Natural killer cell (primary cell): ENCODE measurements around the gene FERMT1. TPM values are rescaled to one million over a fixed set of nuclear protein-coding genes. Genes with fewer than 3 reads are reported as not detected.

ENCODE experiments used
- ATAC-seq, 3 donors: fragments of 150-1000 bp in 2 of 3; fragments of 200-7000 bp in 1 of 3; cut with Tn5 transposase; 1 replicate in 1 of 3; 2 replicates in 2 of 3; pipeline ENCODE4 v1.10.0; 2021; ENCODE audit warnings: mild to moderate bottlenecking in 2 of 3, moderate library complexity in 2 of 3
- DNase-seq, 2 donors: peaks; one replicate each; pipeline versions ENCODE4 v3.0.0 to v3.0.0-alpha.2; 2013 to 2021; ENCODE audit warnings: mixed read lengths in 1 of 2
- H3K27ac ChIP-seq: one replicate; pipeline ENCODE4 v1.5.1; 2013; ENCODE audit warnings: mild to moderate bottlenecking, low read length
- H3K27me3 ChIP-seq: one replicate; pipeline ENCODE4 v1.6.1; 2013; ENCODE audit warnings: low read length; ENCODE audit not compliant: control insufficient read depth, insufficient read depth
- H3K36me3 ChIP-seq: one replicate; pipeline ENCODE4 v1.6.1; 2013; ENCODE audit warnings: low read length; ENCODE audit not compliant: control insufficient read depth, insufficient read depth
- H3K4me1 ChIP-seq: one replicate; pipeline ENCODE4 v1.6.1; 2013; ENCODE audit warnings: low read length; ENCODE audit not compliant: control insufficient read depth, insufficient read depth
- H3K4me3 ChIP-seq: one replicate; pipeline ENCODE4 v1.5.1; 2013; ENCODE audit warnings: low read length
- H3K9me3 ChIP-seq: one replicate; pipeline ENCODE4 v1.6.1; 2013; ENCODE audit warnings: low read length; ENCODE audit not compliant: control insufficient read depth, insufficient read depth
- H3K27ac Mint-ChIP-seq, 2 donors: one replicate each; pipeline ENCODE4 v1.8.0; 2022; ENCODE audit warnings: mild to moderate bottlenecking in 2 of 2, mixed read lengths in 2 of 2, moderate library complexity in 1 of 2
- H3K27me3 Mint-ChIP-seq, 2 donors: one replicate each; pipeline ENCODE4 v1.8.0; 2022; ENCODE audit warnings: low read depth in 2 of 2, mixed read lengths in 2 of 2
- H3K36me3 Mint-ChIP-seq: one replicate; pipeline ENCODE4 v1.8.0; 2022; ENCODE audit warnings: mixed read lengths
- H3K4me1 Mint-ChIP-seq, 2 donors: one replicate each; pipeline ENCODE4 v1.8.0; 2022; ENCODE audit warnings: mixed read lengths in 2 of 2
- H3K4me3 Mint-ChIP-seq: one replicate; pipeline ENCODE4 v1.8.0; 2022; ENCODE audit warnings: mild to moderate bottlenecking, moderate library complexity, mixed read lengths
- H3K9me3 Mint-ChIP-seq, 2 donors: one replicate each; pipeline ENCODE4 v1.8.0; 2022; ENCODE audit warnings: mixed read lengths in 2 of 2
- CTCF ChIP-seq: fragments of 200-600 bp; IDR thresholded peaks from one replicate; pipeline ENCODE4 v1.8.0; 2022; ENCODE audit warnings: antibody characterized with exemption
- WGBS: methylation state at CpG from one replicate; pipeline ENCODE4 v1.1.7; 2013; ENCODE audit warnings: missing lambda C conversion rate; ENCODE audit not compliant: insufficient coverage; 5-methylcytosine and 5-hydroxymethylcytosine counted together
- intact Hi-C: fragments of 100-400 bp; cut with micrococcal nuclease; formaldehyde crosslinking; loops from one replicate; pipeline ENCODE4 v1.14.2; 2022
- total RNA-seq, 4 donors: library from RNA; stranded (reverse); fragments of 120-200 nt in 1 of 4; gene quantifications; one replicate each; pipeline versions ENCODE4 v1.2.3 to v1.2.4, GENCODE V29; 2013 to 2022

The FERMT1 gene
- total RNA-seq, 3 donors from 2014 or later (not counting 1 experiment from before 2014, with no cell fraction given) = not detected

GRCh38 chr20:6060213-6060612 is 62.6 kb downstream of the FERMT1 start:
- Mint-ChIP-seq H3K4me3 (no peak overlapping the region), H3K9me3 (no peaks in the 10 kb centered on the region), H3K27ac (no peak overlapping the region), H3K27me3 (peaks cover 10 to 23% of the 10 kb centered on the region in 2 donors), H3K36me3 (no peaks in the 10 kb centered on the region), H3K4me1 (no peaks in the 10 kb centered on the region)
- no peak for TF ChIP-seq CTCF
- no peak for DNase-seq
- 72% methylated on average over 5 of the region's 6 CpGs for WGBS
- intact Hi-C loops = no loop called here
- Histone ChIP-seq H3K36me3 (no peaks in the 10 kb centered on the region), H3K4me1 (no peaks in the 10 kb centered on the region), H3K4me3 (no peak overlapping the region), H3K27ac (no peak overlapping the region), H3K27me3 (no peaks in the 10 kb centered on the region), H3K9me3 (no peaks in the 10 kb centered on the region)
- ATAC-seq = no peak

GRCh38 chr20:6058684-6059295 is 64.0 kb downstream of the FERMT1 start:
- Histone ChIP-seq H3K27ac (no peak overlapping the region), H3K36me3 (no peaks in the 10 kb centered on the region), H3K27me3 (no peaks in the 10 kb centered on the region), H3K9me3 (no peaks in the 10 kb centered on the region), H3K4me1 (no peaks in the 10 kb centered on the region), H3K4me3 (no peak overlapping the region)
- no peaks in the 10 kb centered on the region for H3K36me3 Mint-ChIP-seq
- H3K4me3 Mint-ChIP-seq = no peak overlapping the region
- intact Hi-C loops = no loop called here
- no peak for ATAC-seq
- no peak overlapping the region for H3K27ac Mint-ChIP-seq
- no peak for DNase-seq
- WGBS = 76% methylated on average over 7 of the region's 7 CpGs
- TF ChIP-seq CTCF = no peak
- no peaks in the 10 kb centered on the region for H3K9me3 Mint-ChIP-seq
- H3K27me3 Mint-ChIP-seq = peaks cover 18 to 23% of the 10 kb centered on the region in 2 donors
- H3K4me1 Mint-ChIP-seq = no peaks in the 10 kb centered on the region

- 14% methylated on average over 2 of the region's 2 CpGs for WGBS
- peaks cover 2% of the 10 kb centered on the region for H3K27me3 ChIP-seq
- Mint-ChIP-seq H3K36me3 (no peaks in the 10 kb centered on the region), H3K4me1 (peaks cover 0 to 5% of the 10 kb centered on the region in 2 donors), H3K9me3 (no peaks in the 10 kb centered on the region), H3K27me3 (peaks cover 21 to 31% of the 10 kb centered on the region in 2 donors), H3K4me3 (no peak overlapping the region), H3K27ac (no peak overlapping the region)
- TF ChIP-seq CTCF = no peak
- H3K9me3 ChIP-seq = no peaks in the 10 kb centered on the region
- intact Hi-C loops = no loop called here
- no peaks in the 10 kb centered on the region for H3K36me3 ChIP-seq
- no peaks in the 10 kb centered on the region for H3K4me1 ChIP-seq
- DNase-seq (no peak), ATAC-seq (no peak)
- H3K4me3 ChIP-seq = no peak overlapping the region
- H3K27ac ChIP-seq = no peak overlapping the region
Observed at GRCh38 chr20:6057691-6058090, 65.1 kb downstream of the FERMT1 start.

GRCh38 chr20:6057139-6057538 is 65.7 kb downstream of the FERMT1 start:
- ATAC-seq (no peak), DNase-seq (no peak)
- Histone ChIP-seq H3K9me3 (no peaks in the 10 kb centered on the region), H3K36me3 (no peaks in the 10 kb centered on the region), H3K27ac (no peak overlapping the region), H3K4me3 (no peak overlapping the region), H3K4me1 (no peaks in the 10 kb centered on the region), H3K27me3 (peaks cover 5% of the 10 kb centered on the region)
- no peaks in the 10 kb centered on the region for H3K36me3 Mint-ChIP-seq
- no peak overlapping the region for H3K27ac Mint-ChIP-seq
- WGBS = 95% methylated on average over 2 of the region's 2 CpGs
- peaks cover 0 to 5% of the 10 kb centered on the region in 2 donors for H3K4me1 Mint-ChIP-seq
- H3K4me3 Mint-ChIP-seq = no peak overlapping the region
- no peaks in the 10 kb centered on the region for H3K9me3 Mint-ChIP-seq
- H3K27me3 Mint-ChIP-seq = peaks cover 21 to 33% of the 10 kb centered on the region in 2 donors
- no peak for TF ChIP-seq CTCF
- intact Hi-C loops = no loop called here
